ENCODE data around the gene PCCA.
"Not testable (repeated sequence)": the region's sequence is repeated elsewhere in the genome, so short reads cannot be mapped to it uniquely, and the experiment has no call there.

The PCCA gene

DNA sequence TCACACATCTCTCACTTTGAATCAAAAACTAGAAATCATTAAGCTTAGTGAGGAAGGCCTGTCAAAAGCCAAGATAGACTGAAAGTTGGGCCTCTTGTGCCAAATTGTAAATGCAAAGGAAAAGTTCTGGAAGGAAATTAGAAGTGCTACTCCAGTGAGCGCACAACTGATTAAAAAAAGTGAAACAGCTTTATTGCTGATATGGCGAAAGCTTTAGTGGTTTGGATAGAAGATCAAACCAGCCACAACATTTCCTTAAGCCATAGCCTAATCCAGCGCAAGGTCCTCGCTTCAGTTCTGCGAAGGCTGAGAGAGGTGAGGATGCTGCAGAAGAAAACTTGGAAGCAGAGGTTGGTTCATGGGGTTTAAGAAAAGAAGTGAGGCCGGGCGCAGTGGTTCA is 7.6 kb downstream of the PCCA start:
- FAIRE-seq (no peak), DNase-seq (ENCODE audit: low spot score) (no peak)

DNA sequence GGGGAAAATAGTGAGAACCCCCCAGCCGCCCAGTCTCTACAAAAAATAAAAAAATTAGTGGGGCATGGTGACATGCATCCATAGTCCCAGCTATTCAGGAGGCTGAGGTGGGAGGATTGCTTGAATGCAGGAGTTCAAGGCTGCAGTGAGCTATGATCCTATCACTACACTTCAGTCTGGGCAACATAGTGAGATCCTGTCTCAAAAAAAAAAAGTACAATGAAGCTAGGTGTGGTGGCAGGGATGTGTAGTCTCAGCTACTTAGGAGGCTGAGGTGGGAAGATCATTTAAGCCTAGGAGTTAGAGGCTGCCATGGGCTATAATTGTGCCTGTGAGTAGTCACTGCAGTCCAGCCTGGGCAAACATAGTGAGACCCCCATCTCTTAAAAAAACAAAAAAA is 8.9 kb downstream of the PCCA start:
- FAIRE-seq = no peak

DNA sequence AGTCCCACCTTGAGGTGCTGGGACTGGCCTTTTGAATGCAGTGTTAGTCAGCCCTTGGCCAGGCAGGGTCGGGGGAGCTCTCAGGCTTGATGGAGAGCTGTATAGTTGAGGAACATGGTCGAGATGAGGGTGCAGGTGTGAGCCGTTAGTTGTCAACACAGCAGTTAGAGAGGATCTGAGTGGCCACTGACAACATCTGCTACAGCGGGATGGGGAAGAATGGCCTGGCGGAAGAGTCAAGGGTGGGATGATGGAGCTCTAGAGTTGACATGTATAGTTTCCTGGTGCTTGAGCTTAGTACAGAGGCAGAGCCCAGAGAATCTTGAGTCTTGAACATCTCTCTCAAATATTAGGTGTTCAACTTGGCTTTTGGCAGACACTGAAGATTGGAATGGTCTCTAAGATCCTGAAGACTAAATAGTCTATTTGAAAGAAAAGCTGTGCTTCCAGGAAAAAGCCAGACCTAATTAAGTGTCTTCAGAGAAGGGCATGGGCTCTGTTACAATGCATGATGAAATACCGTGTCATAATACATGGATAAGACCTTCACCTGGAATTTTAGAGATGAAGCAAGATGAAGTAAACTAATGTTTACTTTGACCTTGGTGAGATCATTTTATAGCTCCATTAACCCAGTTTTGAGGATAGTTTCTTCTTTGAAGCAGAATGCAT is 9.7 kb downstream of the PCCA start:
- no peak for FAIRE-seq
- DNase-seq (ENCODE audit: low spot score) = no peak

More for the DNA sequence above, 8.9 kb downstream of the PCCA start:
- no peak for DNase-seq (ENCODE audit: low spot score)

DNA sequence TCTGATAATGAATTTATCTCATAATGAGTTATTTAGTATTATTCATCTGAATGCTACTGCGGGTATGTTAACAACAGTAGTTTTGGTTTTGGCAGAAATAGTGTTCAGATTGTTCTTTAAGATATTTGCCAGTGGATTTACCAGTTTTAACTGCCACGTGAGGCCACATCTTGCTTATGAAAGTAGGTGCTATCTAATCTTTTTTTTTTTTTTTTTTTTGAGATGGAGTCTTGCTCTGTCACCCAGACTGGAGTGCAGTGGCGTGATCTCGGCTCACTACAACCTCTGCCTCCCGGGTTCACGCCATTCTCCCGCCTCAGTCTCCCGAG is 10.2 kb downstream of the PCCA start:
- FAIRE-seq; DNase-seq (ENCODE audit: low spot score): not testable (repeated sequence)

DNA sequence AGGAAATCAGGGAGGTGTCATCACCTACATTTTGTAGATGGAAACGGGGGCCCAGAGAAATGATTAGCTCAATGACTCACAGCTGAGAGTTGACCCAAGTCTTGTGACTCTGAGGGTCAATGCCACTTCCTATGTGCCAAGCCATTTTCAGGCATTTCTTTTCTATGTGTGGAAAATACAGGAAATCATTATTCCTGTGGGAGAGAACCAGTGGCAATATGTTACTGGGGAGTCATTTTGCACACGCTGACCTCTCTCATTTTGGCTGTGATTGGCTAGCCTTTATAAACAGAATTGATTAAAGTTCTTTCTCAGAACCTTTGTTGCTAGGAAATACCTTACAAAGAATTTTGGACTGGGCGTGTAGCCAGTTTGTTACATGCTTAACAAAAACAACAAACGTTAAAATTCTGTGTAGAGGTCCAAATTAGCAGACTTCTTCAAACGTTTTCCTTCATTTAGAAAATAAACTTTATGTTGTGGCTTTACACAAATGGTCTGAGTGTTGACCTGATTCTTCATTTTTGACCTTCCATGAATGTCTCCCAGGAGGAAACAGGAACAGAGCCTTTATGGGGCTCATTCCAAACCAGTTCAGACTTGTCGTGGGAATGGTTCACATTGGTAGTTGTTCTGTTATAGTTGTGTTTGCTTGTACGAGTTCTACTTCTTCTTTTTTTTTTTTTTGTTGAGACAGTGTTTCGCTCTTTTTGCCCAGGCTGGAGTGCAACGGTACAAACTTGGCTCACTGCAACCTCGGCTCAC is 11.4 kb downstream of the PCCA start:
- no peak for DNase-seq (ENCODE audit: low spot score)
- FAIRE-seq = no peak

DNA sequence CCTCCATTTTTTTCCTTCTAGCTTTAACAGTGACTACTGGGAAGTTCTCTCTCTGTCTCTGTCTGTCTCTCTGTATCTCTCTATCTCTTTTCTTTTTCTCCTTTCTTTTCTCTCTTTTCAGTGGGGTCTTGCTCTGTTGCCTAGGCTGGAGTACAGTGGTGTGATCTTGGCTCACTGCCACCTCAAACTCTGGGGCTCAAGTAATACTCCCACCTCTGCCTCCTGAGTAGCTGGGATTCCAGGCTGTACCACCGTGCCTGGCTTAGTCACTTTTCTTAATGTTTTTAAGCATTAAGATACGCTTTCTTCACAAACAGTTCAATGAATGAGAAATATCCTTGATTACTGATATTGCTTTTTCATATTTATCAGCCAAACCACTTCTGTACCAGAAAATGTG is 13.1 kb downstream of the PCCA start:
- FAIRE-seq (no peak), DNase-seq (ENCODE audit: low spot score) (no peak)

DNA sequence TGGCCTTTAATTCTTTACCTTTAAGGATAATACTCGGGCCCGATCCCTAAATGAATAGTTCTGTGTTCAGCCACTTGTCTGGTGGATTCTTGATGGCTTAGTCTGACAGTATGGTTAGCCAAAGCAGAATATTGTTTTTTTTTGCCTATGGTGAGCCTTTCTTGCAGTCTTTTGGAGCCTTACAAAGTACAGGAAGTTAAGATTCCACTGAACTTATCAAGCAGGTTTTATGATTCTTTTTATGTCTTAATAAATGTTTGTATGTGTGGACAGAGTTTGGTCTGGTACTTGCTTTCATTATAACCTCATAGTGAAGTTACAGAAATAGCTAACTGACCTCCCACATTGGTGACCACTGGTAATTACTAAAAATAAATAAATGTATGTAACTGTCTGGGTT is 17.1 kb downstream of the PCCA start:
- no peak for FAIRE-seq
- DNase-seq (ENCODE audit: low spot score) = no peak

DNA sequence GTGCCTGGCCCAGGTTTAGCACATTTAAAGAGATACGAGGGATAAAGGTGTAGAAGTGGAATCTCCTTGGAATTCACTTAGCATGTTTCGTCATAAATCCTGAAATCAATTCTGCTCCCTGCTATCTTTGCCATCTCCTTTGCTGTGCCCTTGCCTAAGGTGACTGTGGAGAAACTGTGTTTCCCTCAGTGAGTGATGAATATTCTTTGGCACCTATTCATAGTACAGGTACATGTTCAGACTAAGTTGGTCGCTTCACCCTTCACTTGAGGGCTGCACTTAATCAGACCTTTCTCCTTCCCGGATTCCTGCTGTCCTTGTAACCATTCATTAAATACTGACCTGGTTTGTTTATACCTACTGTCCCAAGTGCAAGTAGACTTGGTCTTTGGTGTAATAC is 17.8 kb downstream of the PCCA start:
- FAIRE-seq (no peak), DNase-seq (ENCODE audit: low spot score) (no peak)

DNA sequence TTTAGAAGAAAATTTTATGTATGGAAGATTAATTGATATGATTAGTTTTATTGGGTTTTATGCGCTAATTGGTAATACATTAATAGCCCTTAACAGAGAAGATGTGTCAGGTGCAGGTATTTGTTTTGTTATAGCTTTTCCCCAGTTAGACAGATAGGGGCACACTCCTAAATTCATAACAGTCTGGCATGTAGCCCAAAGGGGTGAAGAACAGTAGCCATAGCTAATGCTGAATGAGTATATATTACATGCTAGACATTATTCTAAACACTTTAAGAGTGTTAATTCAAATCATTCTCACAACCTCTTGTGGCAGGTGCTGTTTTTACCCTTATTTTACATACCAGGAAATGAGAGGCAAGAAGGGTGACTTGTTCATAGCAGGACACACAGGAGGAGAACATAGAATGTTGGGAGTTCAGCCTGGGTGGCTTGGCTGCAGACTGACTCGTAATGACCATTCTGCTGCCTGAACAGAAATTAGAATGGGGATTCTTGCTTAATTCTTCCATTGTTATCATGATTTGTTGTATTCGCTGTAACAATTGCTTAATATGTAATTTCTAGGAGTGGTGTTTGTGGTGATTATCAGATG is 20.1 kb downstream of the PCCA start:
- DNase-seq (ENCODE audit: low spot score) (no peak), FAIRE-seq (no peak)

DNA sequence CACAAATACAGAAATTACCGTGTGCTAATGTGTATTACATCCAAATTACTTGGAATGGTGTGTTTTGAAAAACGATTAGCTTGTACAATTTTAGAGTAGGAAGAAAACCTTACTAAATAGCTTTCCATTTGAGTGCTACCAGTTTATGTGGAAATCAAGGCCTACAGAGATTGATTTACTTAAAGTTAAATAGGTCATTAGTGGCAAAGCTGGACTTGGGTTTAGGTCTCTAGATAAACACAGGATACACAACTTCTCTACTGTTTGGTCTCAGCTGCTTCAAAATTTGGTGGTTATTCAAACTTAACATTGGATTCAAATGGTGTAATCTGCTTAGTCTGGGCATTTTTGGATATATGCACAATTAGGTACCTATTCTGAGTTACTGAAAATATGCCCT is 21.4 kb downstream of the PCCA start:
- no peak for FAIRE-seq
- DNase-seq (ENCODE audit: low spot score) = no peak

DNA sequence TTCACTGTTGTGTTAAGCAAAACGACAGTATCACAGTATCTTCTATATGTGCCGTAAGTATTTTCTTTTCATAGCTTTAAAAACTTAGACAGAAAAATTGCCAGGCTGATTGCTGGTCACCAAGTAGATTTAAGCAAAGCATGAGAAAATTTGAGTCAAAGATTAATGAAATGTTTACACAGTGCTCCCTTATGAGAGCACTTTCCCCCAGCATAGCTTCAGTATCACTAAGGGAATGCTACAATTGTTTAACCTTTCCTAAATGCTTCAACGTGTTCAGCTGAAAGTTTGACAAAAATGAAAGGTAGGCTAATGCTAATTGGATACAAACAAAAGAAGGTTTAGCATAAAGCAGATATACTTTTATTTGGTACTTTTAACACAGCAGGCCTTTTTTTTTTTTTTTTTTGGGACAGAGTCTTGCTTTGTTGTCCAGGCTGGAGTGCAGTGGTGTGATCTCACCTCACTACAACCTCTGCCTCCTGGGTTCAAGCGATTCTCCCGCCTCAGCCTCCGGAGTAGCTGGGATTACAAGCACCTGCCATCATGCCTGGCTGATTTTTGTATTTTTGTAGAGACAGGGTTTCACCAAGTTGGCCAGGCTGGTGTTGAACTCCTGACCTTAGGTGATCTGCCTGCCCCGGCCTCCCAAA is 23.4 kb downstream of the PCCA start:
- DNase-seq (ENCODE audit: low spot score) = no peak
- FAIRE-seq = no peak

DNA sequence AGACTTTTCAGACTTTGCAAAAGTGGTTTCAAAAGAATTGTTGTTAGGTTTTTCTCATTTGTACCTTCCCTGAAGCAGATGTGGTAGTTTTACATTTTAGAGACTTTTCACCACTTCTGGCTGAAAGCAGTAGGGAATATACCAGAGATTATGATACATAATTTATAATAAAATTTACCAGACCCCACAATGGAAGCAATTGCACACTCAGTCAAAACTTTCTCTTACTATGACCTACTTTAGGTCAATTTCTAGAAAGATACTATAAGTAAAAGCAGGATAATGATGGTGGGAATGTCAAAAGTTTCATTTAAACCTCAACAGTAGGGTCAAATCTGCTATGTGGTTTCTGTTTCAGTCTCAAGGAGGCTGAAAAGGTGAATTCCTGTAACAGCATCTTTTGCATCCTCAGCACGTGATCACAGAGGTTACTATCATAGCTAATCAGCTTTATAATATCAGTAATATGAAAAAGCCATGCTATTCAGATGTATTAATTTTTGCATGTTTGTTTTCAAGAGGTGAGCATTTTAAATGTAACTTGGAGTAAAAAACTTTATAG is 26.9 kb downstream of the PCCA start:
- FAIRE-seq (no peak), DNase-seq (ENCODE audit: low spot score) (no peak)

DNA sequence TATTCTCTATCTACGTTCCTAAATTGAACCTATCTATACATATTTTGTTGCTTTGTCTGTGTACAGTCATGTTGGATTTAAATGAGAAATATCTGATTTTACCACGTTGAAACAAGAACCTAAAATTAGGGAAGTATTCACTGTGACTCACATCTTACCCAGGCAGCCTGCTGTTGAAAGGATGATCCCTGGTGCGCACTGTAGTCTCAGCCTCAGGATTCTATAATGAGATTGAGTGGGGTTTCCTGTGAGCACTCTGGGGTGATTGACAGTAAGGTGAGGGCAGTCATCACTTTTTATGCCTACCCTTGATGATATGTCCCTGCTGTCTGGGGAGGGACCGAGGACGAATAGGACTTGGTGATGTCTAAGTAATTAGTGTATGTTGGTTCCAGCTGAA is 35.4 kb downstream of the PCCA start:
- DNase-seq (ENCODE audit: low spot score) = no peak
- FAIRE-seq = no peak

DNA sequence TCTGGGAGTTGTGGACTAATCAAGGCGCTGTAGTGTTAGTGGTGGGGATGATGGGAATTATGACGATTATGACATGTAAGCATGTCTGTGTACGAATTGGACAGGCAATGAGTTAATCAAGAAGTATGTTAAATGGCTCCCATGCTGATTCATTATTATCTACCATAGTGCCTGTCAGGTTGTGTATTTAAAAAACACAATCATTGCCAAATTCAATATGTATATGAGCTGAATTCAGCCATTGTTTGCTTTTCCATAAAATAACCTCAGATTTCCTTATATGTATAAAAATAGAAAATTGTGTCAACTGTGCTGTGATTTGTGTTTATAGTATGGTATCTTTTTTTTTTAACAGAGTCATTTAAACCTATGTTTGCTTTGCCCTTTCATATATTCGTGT is 37.1 kb downstream of the PCCA start:
- no peak for FAIRE-seq
- DNase-seq (ENCODE audit: low spot score) = no peak

DNA sequence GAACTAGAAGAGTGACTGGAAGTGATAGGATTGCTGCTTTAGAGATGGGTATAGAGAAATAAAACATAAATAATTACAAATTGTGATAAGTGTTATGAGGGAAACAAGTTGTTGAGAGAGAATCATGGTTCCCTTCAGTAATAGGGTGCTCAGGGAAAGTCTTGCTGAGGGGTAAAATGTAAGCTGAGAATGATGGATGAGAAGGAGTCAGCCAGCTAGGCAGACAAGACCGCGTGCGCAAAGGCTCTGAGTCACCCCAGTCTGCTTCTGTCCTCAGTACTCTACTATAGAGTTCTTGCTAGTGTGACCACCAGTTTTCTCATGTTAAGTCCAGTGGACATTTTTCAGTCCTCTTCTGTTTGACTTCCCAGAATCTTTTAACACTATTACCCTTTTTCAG is 39.5 kb downstream of the PCCA start:
- FAIRE-seq = no peak
- DNase-seq (ENCODE audit: low spot score) = no peak

DNA sequence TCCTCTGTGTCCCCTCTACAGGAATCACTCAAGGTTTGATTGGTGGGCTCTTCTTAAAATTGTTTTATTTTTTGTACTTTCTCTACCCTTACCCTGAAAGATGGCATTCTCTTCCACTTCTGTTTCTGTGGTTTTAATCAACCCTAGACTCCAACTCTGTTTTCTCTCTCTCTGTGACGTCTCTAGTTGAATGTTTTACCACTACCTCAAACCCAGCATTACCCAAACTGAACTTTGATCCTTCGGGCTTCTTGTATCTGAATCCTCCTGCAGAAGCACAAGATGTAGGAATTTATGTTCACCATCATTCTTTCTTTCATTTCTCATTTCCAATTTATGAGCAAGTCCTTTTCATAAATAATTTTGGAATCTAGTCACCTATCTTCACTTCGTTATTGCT is 39.9 kb downstream of the PCCA start:
- FAIRE-seq (no peak), DNase-seq (ENCODE audit: low spot score) (no peak)

DNA sequence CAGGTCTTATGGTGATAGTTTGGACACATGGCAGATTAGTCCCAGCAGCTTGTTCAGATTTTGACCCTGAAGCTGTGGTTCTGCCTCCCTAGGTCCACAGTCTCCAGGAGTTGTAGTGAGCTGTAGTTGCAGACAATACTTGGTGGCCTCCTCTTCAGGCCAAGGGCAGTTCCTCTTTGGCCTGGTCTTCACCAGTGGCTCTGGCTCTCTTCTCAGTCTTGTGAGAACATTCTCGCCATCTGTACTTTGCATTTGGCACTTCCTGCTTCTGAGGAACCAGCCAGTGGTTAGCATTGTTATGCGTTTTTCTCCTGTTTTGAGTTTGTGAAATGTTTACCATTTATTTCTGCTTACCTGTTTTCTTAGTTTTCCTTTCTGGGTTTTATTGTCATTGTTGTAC is 40.7 kb downstream of the PCCA start:
- DNase-seq (ENCODE audit: low spot score) (no peak), FAIRE-seq (no peak)

DNA sequence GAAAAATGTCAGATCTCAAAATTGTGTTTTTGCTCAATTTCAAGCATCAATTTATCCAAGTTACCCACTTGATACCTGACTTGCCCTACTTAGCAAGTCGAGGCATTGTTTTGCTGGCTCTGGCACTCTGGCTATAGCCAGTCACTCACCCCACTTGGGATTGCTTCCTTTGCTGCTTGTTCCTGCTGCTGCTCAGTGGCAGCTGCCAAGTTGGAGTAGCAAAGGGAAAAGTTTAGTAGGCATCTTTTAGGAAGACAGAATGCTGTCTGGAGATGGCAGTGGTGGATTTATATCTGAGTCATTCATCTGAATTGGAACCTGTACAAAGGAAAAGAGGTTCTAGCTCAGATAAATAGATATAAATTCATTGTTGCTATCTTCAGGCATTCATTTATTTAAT is 41.2 kb downstream of the PCCA start:
- no peak for DNase-seq (ENCODE audit: low spot score)
- no peak for FAIRE-seq

DNA sequence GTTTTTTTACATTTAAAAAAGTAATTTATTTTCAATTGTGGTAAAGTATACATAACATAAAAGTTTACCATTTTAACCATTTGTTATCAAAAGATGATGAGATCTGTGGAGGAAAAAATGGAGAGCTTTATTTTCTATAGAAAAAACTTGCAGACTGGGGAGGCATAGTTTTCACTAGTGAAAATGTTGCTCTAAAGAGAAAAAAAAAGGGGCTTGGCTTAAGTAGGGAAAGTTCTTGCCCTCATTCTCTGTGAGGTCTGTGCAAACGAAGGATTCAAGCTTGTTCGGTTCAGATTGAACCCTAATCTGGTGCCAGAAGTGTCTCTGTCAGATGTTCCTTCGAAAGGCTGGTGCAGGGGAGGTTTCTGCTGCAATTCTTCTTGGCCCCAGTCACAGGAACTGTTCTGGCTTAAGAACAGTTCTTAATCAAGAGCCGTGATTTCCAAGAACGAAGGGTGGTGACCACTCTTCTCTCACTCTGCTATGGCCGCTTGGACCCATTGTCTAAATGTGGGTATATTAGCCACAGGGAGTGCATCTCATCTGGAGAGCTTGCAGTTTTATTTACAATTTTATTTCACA is 42.1 kb downstream of the PCCA start:
- DNase-seq (ENCODE audit: low spot score) (no peak), FAIRE-seq (no peak)

DNA sequence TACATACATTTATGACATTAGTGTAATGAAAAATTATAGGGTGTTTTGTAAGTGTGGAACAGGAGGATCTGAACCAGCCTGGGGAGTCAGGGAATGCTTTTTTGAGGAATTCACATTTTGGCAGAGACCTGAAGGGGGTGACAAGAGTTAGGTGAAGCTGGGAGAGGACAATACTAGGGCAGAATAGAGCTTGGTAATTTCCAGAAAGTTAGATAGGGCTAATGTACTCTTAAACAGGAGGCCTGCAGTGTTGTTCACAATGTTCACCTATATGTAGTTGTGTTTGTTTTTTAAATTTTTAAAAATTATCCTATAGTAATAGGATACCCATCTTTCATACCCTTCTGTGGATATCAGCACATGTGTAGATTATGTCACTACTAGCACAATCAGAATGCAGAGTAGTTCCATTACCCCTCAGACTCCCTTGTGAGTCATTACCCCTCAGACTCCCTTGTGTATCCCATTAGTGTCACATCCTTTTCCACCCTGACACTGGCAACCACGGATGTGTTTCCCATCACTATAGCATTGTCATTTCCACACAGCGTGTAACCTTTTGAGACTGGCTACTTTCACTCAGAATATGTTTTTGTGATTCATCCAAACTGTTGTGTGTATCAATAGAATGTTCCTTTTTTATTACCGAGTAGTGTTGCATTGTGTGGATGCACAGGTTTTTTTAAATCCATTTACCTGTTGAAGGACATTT is 43.1 kb downstream of the PCCA start:
- no peak for FAIRE-seq
- DNase-seq (ENCODE audit: low spot score) = peak; percentile 81

DNA sequence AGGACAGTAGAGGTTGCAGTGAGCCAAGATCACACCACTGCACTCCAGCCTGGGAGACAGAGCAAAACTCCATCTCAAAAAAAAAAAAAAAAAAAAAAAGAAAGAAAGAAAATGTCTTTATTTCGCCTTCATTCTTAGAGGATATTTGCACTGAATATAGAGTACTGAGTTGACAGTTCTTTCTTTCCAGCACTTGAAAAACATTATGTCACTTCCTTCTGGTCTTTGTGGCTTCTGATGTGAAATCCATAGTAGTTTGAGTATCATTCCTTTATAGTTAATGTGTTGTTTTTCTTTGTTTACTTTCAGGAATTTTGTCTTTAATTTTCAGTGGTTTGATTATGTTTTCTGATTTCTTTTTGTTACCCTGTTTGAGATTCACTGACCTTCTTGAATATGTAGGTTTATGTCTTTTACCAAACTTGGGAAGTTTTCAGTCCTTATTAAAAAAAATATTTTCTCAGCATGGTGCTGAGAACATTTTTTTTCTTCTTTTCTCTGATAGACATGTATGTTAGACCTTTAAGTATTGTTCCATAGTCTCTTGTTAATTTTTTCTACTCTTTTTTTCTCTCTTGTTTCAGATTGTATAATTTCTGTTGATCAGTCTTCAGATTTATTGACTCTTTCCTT is 50.1 kb downstream of the PCCA start:
- FAIRE-seq (no peak), DNase-seq (ENCODE audit: low spot score) (no peak)
